T-helper 2 cell treated with Interferon-gamma antibody and Interleukin-4, amounts not matched to agents 100 ng/mL and 5 ng/mL, for 36 hours (primary cell): Measurements from ENCODE around the gene GLIS1. TPM values are rescaled to one million over a fixed set of nuclear protein-coding genes. Genes with fewer than 3 reads are reported as not detected.

Experiments used
- intact Hi-C: fragments of 100-400 bp; cut with micrococcal nuclease; formaldehyde crosslinking; loops from one replicate; pipeline ENCODE4 v1.15.1; 2023
- total RNA-seq: library from RNA; stranded (reverse); gene quantifications from 2 replicates; pipeline ENCODE4 v1.2.3, GENCODE V29; 2022

Gene GLIS1
- total RNA-seq, 1 donor from 2014 or later: not detected

DNA sequence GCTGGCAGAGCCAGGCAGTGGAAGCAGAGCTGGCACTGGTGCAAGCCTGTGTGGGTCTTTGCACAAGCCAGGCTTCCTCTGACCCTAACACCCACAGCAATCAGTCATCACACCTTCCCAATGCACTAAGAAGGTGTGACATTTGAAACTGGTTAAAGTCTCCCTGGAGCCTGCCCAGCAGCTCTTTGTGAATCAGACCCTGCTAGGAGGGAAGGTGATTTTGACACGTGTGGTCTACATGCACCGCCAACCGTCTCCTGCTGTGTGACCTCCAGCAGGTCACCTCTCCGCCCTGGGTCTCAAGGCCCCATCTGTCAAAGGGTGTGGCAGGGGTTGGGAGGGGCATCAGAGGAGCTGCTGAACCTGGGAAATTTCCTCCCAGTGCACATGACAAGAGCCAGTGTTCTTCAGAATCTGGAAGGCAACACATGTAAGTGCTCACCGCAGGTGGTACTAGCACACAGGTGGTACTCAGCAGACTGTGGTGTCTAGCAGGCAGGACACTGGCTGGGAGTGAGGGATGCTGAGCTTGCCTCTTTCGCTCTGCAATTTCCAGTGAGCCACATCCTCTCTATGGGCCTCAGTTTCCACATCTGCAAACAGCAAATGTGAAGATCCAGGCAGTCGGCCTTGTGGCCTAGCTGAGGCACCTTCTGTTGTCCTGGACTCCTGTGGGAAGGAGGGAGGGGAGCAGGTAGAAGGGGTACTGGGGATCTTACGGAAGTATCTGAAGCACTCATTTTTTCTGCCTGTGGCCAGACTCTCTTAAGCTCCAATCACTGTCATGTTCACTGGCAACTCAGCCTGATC lies 156.5 kb downstream of the GLIS1 start:
- intact Hi-C loops: no loop called here

DNA sequence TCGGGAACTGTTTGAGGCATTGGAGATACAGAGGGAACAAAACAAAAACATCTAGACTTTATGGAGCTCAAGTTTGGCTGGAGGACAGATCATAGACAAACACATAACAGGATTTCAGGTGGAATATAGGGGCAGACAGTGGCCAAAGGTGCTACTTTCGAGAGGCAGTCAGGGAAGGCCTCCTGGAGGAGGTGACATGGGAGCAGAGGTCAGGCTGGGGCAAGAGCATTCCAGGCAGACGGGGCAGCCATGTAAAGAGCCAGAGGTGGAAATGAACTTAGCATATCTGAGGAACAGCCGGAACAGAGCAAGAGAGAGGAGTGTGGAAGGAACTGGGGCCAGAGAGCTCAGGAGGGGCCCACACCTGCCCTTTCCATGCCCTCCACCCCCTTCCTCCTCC lies 157.5 kb downstream of the GLIS1 start:
- intact Hi-C loops: no loop called here

DNA sequence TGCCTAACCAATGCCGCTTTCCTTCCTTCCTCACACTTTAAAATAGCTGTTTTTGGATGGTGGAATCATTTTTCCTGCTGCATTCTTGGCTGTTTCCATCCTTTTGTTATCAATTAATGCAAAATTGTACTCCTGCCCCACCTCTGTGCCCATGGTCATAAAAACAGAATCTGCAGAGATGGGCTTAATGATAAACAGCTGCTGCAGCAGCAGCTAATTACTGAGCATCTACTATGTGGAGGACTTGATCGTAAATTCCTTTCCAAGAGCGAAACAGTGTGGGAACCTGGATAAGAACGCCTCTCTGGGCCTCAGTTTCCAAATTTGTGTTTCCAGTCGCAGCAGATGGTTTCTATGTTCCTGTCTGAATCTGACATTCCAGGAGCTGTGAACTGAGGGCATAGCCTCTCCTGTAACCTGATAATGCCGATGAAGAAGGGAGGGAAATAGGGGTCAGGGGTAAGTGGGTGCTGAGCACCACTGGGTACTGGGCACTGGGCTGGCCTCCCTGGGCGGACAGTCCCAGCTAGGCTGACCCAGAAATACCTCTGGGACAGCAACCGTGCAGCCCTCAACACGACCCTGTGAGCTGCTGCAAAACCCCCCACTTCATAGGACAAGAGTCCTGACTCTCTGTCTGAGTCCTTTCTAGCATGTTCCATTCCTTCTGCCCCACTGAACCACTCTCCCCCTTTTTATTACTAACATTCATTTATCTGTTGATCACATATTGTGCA lies 158.1 kb downstream of the GLIS1 start:
- intact Hi-C loops: no loop called here

DNA sequence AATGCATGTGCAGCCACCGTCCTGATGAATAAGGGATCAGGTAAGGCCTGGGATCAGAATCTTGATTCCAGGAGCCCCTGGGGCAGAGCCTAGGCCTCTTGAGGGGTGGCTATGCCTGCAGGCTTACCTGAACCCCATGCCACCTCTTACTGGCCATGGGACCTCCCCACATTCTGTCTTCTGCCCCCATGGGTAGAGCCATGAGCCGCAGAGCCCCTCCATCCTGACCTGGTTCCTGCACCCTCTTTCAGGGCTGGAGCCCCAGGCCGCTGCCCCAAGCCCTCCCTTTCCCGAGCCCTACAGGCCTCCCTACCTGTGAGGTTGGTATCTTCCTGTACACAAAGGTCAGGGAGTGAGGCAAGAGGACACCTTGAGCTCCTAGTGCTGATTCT lies 159.0 kb downstream of the GLIS1 start:
- intact Hi-C loops: no loop called here

DNA sequence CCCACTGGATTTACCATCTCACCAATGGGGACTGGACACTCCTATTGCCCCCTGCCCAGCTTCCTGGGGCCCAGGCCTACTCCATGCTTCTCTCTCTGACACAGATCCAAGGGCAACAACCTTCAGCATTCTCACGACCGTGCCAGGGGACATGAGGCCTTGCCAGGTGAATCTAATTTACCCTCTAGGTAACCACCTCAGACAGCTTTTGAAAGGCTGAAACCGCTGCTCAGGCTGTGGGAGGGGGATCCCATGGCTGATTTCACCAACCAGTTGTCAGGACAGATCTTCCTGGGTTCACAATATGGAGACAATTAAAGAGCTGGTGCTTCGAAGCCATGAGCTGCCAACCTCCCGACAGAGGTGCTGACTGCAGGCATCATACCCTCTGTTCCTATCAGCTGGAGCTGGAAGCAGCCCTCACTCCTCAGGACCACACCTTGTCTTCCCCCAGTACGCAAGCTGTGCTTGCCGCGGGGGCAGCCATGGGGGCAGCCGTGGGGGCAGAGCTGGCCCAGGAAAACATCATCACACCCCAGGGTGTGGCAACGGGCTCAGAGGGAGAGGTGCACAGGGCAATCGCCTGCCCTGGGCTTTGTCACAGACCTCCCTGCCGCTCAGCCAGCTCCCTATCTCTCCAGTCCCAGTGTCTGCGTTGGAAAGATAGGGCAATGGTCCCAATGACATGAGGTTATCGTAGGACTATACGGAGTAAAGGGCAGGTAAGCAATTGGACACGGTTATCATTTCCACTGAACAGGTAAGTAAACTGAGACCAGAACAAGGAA lies 159.5 kb downstream of the GLIS1 start:
- intact Hi-C loops: no loop called here

DNA sequence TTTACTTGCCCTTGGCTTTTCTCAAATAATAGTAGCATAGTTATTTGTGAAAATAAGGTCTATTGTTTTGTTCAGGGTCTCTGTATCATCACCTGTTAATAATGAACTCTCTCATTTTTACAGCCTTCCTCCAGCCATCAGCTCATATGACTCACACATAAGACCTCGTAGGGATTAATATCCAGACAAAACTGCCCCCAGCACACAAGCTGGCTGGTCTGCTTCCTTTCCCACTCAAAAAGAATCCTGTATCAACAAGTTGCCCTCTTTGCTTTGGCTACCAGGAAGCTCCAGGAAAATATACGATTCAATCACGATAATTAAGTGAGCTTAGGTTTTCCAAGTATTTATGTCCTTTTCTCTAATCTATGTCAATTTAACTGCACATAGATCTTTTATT lies 160.6 kb downstream of the GLIS1 start:
- intact Hi-C loops: no loop called here

DNA sequence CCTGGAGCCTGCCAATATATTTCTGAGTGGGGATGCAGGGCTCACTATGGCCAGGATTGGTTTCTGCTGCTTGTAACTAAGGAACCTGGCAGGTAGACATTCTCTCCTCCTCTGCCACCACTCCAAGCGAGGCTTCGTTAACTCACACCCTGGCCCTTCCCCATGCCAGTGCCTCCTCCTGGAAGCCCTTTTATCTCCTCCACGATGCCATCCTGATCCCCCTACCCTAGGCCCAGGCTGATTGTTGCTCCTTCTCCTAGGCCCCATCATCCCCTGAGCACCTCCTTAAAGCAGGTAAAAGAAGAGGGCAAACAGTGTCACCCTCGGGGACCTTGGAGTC lies 161.2 kb downstream of the GLIS1 start:
- intact Hi-C loops: no loop called here

DNA sequence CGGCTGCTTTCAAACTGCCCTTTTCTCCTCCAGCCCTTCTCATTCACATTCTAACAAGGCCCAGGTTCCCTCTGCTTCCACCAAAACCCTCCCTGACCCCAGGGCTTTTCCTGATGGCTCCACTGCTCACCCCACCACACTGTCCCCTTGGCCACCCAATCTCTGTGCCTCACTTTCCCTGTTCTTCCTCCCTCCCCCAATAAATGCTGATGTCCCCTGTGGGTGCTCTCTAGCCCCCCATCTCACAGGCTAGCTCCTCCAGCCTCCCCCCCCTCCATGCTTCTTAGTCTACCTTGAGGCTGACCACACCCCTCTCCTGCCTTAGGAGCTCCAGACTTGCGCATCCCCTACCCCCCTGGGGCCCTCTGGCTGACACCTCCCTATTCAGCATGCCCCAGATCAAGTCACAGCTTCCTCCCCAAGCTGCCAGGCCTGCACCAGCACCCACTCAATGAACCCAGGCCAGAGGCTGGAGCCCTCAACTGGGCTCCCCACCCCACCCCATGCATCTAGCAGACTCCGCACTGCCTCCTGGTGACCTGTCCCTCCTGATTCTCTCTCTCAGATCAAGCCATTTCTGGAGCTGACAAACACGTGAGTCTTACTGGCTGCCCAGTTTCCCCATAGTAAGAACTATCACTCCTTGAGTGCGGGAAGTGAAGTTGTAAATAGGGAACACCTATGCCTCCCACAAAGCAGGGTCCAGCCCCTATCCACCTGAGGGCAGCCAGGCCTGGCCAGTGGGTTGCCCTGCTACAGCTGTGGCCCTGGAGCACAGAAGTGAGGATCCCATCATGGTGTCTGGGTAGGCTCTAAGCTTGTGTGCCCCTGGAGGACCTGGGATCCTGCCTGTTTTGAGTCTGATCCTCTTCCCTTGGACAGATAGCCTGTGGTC lies 161.9 kb downstream of the GLIS1 start:
- intact Hi-C loops: no loop called here

DNA sequence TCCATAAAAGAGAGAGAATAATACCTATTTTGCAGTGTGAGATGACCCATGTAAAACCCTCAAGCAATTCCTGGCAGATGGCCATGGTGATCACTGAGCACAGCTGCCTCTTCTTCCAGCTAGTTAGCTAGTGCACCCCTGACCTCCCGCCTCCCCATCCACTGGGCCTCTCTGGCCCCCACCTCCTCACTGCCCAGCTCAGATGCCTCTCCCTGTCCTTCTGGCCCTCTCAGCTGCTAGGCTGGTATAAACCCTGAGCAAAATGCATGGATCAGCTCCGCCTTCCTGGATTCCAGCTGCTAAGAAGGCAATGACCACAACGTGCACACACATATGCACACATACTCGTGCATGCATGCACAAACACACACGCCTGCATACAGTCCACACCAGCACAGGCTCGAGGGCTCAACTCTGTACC lies 162.6 kb downstream of the GLIS1 start:
- intact Hi-C loops: no loop called here

DNA sequence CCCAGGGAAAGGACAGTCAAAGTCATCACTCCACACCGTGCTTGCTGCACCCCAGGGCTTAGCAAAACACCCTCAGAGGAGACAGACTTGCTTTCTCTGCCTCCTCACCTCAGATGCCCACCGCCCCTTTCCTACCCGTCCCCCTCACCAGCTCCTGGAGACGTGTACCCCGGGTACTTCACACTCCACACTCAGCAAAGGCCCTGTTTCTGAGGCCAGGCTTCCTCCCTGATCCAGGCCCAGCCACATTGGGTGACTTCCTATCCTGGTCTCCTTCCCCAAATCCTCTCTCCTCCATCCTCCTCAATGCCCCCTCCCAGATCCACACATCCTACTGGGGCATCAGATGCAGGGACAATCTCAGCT lies 163.0 kb downstream of the GLIS1 start:
- intact Hi-C loops: no loop called here

DNA sequence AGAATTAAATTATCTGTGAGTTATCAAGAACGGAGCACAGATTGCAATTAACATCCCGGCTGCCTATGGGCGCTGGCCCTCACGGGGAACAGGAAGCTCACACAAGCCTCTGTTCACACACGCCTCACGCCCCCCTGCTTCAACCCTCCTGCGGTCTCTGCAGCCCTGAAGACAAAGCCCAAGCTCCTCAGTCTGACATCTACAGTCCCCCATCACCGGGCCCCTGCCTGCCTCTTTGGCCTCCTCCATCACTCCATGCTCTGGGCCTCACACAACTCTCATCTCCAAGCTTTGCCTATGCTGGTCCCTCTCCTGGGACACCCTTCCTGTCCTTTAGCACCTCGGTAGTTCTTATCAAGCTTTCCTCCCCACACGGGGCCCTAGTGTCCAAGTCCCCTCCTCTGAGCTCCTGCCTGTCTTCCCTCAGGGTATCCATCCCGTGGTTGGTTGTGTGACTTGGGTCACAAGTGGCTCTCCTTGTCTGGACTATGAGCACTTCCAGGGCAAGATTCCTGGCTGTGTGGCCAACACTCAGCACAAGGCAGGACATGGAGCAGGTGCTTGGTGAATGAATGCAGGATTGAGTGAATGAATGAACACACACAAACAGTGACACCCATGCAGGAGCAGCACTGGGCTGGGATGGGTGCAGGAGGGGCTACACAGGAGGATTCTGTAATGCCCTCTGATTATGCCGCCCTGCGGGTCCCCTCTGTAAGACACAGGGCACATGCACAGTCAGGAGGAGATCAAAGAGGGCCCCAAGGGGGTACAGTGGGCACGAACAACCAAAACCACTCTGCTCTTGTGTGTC lies 163.6 kb downstream of the GLIS1 start:
- intact Hi-C loops: no loop called here

DNA sequence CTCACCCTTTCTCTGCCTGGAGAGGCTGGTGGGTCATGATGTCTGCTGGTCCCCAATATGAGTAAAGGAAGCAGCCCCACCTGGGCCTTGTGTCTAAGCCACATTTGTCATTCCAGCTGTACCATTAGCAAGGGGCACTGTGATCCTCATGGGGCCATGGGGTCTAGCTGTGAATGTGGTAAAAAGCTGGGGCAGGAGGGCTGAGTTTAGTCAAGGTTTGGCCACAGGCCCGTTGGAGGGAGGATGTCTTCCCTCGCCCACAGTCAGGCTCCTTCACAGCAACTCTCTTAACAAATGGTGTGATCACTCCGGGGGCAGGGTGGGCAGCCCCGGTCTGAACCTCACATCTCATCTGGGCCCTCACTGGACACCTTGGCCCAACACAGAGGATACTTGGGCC lies 164.3 kb downstream of the GLIS1 start:
- intact Hi-C loops: no loop called here

DNA sequence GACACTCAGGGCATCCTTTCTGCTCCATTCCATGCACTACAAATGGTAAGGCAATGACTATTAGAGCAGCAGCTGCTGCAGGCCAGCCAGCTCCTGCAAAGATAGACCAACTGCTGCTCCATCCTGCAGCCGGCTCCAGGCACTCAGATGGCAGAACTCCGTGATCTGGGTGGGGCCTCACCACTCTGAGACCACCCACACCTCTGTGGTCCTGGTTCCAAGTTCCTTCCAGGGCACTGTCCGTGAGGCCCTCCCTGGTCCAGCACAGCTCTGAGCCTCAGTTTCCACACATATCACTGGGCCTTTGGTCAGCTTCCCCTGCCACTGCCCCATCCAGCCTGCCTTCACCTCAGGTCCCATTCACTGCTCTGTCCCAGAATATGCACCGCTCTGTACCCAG lies 165.0 kb downstream of the GLIS1 start:
- intact Hi-C loops: no loop called here

DNA sequence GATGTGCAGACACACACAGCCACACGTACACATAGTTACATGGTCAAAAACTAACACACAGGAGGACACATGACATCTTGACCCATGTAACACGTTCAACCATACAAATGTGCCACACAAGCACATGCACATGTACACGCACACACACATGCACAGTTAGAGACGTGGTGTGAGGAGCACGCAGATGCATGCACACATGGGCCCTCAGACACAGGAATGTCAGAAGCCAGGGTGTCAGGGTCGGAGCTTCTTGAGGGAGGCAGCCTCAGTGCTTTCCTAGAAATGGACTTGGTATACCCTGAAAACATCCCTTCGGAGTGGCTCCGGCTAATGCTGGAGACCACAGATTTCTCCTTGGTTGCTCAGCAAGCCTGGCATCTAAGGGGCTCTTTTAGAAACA lies 165.4 kb downstream of the GLIS1 start:
- intact Hi-C loops: no loop called here

DNA sequence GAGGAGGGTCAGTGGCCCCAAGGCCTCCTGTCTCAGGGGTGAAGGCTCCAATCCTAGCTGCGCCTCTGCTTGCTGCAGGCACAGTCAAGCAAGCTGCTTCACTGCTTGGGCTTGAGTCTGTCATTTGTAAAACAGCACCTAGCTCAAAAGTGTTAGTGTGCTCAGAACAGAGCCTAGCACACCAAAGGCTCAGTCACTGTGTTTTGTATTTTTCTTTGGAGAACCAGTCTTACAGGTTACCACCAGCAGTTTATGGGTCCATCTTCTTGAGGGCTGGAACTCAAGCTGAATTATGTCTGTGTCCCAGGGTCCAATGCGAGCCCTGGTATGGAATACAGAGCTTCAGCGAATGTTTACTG lies 166.2 kb downstream of the GLIS1 start:
- intact Hi-C loops: no loop called here

DNA sequence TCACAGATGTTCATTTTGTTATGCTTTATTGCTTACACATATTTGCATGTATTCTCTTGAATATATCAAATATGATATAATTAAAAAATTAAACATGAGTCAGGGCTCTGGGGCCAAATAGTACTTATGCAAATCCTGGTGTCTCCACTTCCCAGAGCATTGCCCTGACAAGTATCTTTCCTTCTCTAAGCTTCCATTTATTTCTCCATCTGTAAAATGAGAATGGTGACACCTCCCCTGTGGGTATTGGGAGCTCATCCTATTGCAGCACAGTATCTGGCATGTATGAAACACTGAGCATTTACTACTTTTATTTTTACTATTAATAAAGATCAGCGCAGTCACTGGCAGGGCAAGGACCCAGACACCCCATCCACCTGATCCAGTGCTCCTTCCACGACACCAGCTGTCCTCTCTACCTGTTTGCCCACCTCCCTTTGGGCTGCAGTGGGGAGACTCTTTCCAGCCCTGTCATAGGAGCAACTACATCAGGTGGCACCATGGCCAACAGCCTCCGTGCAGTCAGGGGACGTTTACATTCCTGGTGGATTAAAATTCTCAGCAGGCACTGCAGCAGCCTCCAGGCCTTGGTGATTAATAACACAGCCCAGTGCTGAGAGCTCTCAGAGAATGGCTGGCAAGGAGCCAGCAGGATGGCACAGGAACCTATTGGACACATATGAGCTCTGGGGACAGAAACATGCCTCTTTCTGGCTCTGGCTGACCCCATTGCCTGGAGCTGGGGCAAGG lies 166.7 kb downstream of the GLIS1 start:
- intact Hi-C loops: no loop called here

DNA sequence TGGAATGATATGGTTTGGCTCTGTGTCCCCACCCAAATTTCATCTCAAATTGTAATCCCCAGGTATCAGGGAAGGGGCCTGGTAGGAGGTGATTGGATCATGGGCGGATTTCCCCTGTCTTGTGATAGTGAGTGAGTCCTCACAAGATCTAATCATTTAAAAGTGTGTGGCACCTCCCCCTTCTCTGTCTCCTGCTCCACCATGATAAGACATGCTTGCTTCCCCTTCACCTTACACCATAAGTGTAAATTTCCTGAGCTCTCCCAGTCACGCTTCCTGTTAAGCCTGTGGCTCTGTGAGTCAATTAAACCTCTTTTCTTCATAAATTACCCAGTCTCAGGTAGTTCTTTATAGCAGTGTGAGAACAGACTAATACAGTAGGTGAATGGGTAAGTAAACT lies 170.4 kb downstream of the GLIS1 start:
- intact Hi-C loops: no loop called here

DNA sequence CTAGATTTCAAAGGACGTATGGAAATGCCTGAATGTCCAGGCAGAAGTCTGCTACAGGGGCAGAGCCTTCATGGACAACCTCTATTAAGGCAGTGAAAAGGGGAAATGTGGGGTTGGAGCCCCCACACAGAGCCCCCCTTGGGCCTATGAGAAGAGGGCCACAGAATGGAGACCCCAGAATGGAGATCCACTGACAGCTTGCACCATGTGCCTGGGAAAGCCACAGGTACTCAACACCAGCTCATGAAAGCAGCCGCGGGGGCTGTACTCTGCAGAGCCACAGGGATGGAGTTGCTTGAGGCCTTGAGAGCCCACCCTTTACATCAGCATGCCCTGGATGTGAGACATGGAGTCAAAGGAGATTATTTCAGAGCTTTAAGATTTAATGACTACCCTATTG lies 171.1 kb downstream of the GLIS1 start:
- intact Hi-C loops: no loop called here

DNA sequence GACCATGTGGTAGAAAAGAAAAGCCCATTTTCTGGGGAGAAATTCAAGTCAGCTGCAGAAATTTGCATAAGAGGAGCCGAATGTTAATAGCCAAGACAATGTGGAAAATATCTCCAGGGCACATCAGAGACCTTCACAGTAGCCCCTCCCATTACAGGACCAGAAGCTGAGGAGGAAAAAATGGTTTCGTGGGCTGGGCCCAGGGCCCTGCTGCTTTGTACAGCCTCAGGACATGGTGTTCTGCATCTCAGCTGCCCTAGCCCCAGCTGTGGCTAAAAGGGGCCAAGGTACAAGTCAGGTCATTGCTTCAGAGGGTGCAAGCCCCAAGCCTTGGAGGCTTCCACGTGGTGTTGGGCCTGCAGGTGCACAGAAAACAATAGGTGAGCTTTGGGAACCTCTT lies 171.5 kb downstream of the GLIS1 start:
- intact Hi-C loops: no loop called here

DNA sequence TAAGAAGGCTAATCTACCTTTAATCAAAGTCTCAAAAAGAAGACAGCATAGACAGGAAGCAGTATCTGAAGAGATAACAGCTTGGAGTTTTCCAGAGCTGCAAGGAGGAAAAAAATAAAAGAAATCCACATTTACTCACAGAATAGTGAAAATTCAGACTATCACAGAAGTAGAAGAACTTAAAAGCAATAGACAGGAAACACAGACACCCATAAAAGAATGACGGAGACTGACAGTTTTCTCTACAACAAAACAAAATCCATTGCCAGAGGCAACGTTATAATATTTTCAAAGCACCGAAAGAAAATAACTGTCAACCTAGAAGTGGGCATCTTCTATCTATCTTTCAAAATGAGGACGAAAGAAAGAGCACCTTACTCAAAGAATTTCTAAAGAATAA lies 175.4 kb downstream of the GLIS1 start:
- intact Hi-C loops: no loop called here
